KG1 (cell line): ENCODE measurements around the gene ZNF182.
"Not testable (repeated sequence)": the region's sequence is repeated elsewhere in the genome, so short reads cannot be mapped to it uniquely, and the experiment has no call there.

Experiments
- DNase-seq: peaks from one replicate; lab custom pipeline; 2025; lab: John Stamatoyannopoulos, UW

Gene ZNF182

DNA sequence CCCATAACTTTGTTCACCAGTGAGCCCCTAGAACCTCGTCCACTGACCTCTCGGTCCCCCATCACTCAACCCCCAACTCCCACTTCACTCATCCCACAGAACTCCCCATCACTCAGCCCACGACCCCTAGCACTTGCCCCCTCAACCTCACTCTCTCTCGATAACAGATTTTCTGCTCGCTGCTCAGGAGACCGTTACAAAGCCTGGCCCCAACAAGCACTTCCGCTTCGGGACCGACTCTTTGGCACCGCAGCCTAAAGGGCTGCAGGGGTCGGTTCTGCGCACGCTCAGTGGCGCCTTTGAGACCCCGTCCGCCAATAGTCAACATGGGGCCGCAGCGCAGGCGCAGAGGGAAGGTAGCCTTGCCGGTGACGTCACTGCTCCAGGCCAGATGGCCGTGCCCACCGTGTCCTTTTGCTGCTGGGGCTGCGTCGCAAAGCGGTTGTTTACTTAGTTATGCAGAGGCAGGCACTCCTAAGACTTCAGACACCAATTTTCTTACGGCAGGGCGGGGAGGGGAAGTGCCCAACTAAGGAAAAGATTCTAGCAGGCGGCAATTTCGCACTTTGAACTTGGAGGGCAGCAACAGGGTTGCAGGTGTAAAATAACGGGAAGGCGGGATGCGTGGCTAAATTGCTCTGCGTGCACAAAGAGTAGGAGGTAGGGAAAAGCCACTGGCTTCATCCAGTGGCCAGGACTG lies at the start of gene ZNF182:
Gene ZNF182, minus strand, starts transcription at position 232 of the 700 bp plus-strand sequence. CDS start 1,380 bp downstream, outside the sequence.
- DNase-seq = peak; percentile 59

DNA sequence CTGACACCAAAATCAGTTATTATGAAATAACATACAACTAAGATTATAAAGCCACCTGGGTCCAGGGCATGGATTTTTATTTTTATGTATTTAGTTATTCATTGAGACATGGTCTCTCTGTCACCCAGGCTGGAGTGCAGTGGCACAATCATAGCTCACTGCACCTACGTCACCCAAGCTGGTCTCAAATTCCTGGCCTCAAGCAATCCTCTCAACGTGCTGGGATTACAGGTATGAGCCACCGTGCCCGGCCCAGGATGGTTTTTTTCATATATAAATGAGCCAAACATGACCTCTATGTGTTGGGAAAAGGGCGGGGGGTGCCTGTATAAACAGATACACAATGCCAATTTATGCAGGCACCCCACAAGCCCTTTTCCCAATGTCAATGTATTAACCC lies 43.1 kb upstream of the ZNF182 start:
- DNase-seq = no peak

- no peak for DNase-seq
Observed at GRCh38 chrX:48045410-48046311, 41.9 kb upstream of the ZNF182 start.

- no peak for DNase-seq
Observed at GRCh38 chrX:48043056-48043455, 39.3 kb upstream of the ZNF182 start.

GRCh38 chrX:48035891-48036290 lies 32.1 kb upstream of the ZNF182 start:
- no peak for DNase-seq

GRCh38 chrX:48030641-48031173 lies 26.9 kb upstream of the ZNF182 start:
- not testable (repeated sequence) for DNase-seq

- no peak for DNase-seq
Observed at GRCh38 chrX:48030237-48030636, 26.4 kb upstream of the ZNF182 start.

- DNase-seq = no peak
Observed at GRCh38 chrX:48028091-48028490, 24.3 kb upstream of the ZNF182 start.

GRCh38 chrX:48027545-48027944 lies 23.8 kb upstream of the ZNF182 start:
- not testable (repeated sequence) for DNase-seq

DNA sequence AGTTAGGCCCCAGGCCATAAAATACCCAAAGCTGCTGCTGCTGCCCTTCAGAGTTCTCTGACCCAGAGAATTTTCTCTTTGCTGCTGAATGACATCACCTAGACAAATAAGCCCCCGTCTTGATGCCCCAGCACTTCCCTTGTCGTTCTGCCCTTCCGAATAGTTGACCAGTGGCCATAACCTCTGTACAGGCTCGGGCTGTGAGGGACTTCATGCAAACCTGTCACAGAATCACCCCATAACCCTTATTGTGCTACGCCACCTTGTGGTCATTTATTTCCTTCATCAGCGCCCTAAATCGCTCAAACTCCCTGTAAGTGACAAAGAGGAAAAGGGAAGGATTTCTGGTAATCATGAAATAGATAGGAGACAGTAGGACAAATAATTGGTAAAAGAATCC lies 21.8 kb upstream of the ZNF182 start:
- DNase-seq = peak; percentile 9

- no peak for DNase-seq
Observed at GRCh38 chrX:48022738-48023137, 18.9 kb upstream of the ZNF182 start.

DNA sequence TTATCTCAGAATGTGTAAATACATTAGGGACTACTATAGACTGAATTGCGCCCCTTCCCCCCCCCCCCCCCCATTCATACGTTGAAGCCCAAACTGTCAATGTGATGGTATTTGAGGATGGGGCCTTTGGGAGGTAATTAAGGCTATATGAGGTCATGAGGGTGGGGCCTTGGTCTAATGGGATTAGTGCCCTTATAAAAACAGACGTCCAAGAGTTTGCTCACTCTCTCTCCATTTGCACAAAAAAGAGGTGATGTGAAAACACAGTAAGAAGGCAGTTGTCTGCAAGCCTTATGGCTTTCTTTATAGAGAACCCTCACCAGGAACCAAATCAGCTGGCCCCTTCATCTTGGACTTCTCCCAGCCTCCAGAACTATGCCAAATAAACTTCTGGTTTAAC lies 18.3 kb upstream of the ZNF182 start:
- no peak for DNase-seq

DNA sequence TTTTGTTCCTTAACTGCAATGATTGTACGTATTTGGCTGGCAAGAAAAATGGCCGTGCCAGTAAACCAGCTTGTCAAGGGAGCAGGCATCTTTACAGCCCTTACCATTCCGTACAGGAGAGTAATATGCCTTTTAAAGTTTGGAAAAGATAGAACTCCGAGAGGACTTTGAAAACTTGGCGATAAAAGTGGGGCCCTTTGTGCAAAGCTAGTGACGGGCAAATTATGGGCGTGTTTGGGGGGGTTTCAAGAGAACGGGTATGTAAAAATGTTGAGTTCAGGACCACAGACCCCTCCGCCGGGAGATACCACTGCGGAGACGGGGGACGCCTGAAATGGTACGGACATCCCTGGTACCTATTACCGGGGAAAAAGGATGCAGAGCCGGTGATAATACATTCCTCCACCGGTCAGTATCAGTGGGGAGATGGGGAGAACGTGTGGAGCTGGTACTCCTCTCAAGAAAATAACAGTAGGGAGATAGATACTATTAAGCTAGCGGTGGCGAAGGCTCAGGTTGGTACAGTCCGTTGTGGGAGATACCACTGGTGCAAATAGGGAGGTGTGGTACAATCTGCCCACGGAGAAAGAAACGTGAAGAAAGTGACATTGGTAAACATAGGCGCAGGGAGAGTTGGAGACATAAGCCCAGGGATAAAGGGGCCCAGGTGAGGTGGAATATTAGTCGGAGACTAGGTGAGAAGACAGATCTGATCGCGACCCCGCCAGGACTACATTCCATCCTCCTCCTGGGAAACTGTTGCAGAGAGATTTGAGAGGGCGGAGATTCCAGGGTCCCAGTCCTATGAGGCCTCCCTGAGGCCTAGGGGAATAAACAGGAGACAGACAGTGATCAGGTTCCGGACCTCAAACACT lies 17.5 kb upstream of the ZNF182 start:
- DNase-seq = peak; percentile 70

DNA sequence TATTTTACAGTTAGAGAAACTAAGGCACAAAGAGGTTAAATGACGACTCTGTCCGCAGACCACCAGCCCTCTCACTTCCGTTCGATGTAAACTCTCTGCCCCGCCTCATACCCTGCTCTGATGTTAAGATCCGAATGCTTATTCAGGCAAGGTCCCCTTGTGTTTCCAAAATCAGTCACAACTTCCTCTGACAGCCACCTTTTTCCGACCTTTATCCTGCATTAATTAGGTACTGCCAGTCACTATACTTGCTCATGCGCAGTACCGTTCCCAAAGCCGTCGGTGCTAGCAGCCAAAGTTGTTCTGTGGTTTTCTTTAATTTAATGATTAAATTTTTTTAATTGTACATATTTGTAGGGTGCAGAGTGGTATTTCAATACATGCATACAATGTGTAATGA lies 16.7 kb upstream of the ZNF182 start:
- not testable (repeated sequence) for DNase-seq

GRCh38 chrX:48019892-48020291 lies 16.1 kb upstream of the ZNF182 start:
- not testable (repeated sequence) for DNase-seq

GRCh38 chrX:48016583-48017310 lies 13.0 kb upstream of the ZNF182 start:
- not testable (repeated sequence) for DNase-seq

- not testable (repeated sequence) for DNase-seq
Observed at GRCh38 chrX:48009445-48009960, 5.7 kb upstream of the ZNF182 start.

DNA sequence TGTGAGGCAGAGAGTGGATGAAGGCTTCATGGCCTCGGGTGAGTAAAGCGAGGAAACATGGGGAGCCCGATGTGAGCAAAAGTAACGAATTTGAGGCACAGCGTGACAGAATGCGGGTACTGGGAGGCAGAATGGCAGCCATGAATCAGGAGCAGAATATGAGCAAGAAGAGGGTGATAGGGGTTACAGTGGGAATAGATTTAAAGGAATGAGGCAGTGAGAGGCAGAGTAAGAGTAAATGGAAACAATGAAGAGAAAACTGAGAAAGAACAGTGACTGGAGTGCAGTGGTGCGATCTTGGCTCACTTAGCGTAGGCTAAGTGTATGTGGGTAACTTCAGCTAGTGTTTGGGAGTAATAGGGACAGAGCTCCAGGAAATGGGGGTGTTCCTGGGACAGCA lies 2.9 kb upstream of the ZNF182 start, which contains the start of gene SPACA5:
Gene SPACA5, plus strand, starts transcription at position 301 of the 400 bp plus-strand sequence. CDS start 815 bp downstream, outside the sequence.
- not testable (repeated sequence) for DNase-seq

- DNase-seq = no peak
Observed at GRCh38 chrX:48003367-48003757, 427 bp downstream of the ZNF182 start.

GRCh38 chrX:48002929-48003328 lies 860 bp downstream of the ZNF182 start:
- no peak for DNase-seq

DNA sequence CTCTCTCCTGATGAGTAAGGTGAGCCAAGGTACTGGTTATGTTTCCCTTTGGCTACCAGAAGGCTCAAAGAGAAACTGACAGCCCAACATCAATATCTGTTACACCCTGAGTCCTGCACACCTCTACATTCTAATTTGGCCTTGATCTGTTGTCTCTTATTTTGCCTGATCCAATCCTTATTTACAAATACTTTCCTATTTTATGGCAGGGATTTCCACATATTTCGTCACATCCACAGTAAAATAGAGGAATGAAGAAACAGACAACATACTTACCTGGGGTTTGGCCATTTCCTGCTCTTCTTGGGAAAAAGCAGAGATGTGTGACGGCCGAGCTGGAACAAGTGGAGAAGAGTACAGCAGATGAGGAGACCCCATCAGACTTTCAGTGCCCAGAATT lies 1.5 kb downstream of the ZNF182 start:
- DNase-seq = no peak
